Activated CD4-positive, CD25-positive, alpha-beta regulatory T cell treated with anti-CD3 and anti-CD28 coated beads, Interleukin-2, amount 50 U/mL, for 24 hours (primary cell): Measurements from ENCODE around the gene LDLRAD4.

Experiments used
- ATAC-seq, 2 donors: fragments of 150-1000 bp; cut with Tn5 transposase; one replicate each; pipeline ENCODE4 v1.10.0; 2021; ENCODE audit warnings: mild to moderate bottlenecking in 1 of 2, moderate library complexity in 1 of 2

Gene LDLRAD4

DNA sequence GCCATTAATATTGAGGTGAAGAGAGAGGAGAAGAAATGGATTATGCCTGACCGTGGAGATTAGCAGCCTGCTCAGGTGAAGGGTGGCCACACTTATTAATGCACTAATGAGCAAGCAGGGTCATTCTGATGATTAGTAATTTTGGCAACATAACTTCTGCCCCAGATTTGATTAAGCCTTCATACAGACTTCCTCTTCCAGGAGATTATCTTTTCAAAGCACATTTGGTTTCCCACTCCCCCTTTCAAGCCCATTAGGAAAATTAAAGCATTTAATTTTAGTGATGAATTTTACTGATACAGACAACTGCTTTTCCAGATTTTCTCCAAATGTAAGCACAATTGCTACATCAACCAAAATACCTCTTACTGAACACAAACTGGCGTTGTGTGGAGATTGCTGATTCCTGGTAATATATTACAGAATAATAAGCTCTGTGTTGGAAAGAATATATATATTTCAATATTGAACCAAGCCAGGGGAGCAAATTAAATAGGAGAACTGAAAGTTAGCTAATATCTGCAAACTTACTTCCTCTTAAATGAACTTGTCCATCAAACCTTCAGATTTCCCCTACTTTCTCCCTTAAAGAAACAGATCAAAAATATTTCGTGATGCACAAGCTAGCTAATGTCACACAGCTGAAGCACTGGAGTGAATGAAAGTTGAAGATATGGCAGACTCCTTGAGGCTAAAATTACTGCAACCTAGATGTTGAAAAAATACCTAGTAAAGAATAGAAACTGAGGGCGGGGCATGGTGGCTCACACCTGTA lies 367.0 kb downstream of the LDLRAD4 start:
- no peak for ATAC-seq

DNA sequence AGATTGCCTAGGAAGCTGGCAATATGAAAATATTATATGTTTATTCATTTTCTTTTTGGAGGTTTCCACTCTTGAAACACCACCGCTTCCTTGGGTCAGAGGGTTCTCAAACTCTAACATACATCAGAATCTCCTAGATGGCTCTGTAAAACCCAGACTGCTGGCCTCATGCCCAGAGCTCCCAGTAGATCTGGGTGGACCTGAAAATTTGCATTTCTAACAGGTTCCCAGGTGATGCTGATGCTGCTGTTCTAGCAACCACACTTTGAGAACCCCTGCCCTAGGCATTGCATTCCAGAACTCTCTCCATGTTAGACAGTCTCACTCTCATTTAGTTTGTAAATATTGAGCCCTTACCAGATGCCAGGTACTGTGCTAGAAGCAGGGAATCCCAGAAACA lies 368.4 kb downstream of the LDLRAD4 start:
- ATAC-seq: no peak

DNA sequence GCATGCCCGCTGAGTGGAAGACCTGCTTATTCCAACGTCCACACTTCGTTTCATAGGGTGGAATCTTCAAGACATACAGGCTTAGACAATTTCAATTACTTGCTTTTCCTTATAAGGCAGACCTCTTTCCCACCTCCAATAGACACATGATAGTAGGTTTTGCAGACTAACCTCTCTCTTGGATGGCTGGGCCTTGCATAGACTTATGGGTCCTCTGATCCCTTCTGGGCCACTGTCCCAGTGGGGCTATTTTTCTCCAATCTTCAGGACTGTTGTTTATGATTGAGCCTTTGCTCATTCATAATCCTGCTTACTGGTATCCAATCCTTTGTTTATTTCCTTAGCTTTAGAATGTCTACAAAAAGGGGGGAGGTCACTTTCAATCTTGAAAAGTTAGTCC lies 368.9 kb downstream of the LDLRAD4 start:
- ATAC-seq: no peak

DNA sequence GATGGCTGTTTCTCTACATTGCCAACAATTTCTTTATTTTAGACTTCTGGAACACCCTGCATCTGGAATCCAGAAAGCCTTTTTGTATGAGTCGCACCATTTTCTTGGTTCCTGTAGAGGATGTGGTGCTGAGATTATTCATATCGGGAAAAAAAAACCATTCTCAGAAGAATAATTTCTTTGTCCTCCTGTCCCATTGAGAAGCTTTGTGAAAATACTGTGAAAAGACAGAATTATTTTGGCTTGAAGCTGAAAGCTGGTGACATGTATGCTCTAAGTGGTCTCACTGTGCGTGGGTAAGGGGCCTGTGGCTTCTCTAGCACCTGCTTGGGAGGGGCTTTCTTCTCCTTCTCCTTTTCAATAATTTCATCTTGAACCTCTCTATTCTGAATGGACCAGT lies 369.4 kb downstream of the LDLRAD4 start:
- ATAC-seq: no peak

DNA sequence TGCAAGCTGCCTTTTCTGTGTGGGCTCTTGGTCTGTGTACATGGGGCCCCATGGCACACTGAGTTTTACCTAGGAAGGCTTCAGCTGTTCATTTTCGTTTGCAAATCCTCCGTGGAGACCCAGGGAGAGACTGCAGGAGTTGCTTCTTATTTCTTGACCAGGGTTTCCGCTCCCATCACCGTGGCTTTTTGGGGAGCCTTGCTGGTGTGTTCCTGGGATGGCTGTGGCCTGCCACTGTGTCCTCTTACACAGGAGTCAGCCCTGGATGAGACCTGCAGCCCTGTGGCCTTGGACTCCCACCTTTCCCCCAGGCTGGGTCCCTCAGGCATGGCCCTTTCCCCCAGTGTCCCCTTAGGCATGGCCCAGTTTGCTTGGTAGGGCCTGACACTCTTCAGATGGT lies 370.8 kb downstream of the LDLRAD4 start:
- no peak for ATAC-seq

DNA sequence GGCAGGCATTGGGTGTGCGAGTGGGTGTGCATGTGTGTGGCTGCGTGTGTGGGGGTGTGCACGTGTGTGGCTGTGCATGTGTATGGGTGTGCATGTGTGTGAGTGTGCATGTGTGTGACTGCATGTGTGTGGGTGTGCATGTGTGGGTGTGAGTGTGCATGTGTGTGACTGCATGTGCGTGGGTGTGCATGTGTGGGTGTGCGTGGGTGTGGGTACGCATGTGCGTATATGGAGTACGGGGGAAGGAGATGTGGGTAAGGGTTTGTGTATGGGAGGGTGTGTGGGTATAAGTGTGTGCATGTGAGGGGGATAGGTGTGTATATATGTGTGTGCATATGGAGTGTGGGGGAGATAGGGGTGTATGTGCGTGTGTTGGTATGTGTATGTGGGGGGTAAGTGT lies 371.4 kb downstream of the LDLRAD4 start:
- ATAC-seq: no peak

DNA sequence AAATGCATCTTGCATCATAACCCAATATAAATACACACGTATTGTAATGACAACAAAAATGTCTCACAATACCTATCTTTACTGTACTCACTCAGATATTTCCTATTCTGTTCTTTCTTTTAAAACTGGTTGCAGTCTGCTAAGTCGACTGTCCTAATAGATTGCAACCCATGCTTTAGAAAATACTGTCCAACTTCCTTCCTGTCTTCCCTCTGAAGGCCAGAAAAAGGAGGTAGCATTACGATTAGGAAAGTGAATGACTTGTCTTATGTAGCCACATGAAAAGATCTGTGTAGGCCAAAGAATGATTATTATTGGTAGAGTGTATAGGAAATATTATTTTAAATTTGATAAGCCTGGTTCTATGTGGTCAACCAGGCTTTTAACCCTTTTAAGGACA lies 373.7 kb downstream of the LDLRAD4 start:
- ATAC-seq: no peak

DNA sequence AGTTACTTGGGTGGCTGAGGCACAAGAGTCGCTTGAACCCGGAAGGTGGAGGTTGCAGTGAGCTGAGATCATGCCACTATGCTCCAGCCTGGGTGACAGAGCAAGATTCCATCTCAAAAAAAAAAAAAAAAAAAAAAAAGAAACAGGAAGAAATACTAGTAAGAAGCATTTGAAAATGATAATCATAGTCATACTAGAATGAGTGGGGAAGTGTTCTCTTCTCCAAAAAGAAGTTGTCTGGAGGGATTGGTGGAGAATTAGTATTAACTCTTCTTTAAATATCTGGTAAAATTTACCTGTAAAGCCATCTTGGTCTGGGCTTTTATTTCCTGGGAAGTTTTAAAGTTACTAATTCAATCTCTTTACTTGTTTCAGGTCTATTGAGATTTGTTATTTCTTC lies 376.0 kb downstream of the LDLRAD4 start:
- no peak for ATAC-seq

DNA sequence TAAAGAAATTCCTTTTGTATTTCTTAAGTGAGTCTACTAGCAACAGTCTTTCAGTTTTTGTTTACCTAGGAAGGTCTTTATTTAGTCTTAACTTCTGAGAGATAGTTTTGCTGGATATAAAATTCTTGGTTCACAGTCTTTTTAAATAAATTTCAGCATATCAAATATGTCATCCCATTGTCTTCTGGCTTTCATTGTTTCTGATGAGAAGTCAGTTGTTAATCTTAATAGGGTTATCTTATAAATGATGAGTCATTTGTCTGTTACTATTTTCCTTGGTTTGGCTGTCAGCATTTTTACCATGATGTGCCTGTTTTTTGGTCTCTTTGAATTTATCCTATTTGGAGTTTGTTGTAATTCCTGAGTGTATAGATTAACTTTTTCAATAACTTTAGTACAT lies 378.5 kb downstream of the LDLRAD4 start:
- no peak for ATAC-seq

DNA sequence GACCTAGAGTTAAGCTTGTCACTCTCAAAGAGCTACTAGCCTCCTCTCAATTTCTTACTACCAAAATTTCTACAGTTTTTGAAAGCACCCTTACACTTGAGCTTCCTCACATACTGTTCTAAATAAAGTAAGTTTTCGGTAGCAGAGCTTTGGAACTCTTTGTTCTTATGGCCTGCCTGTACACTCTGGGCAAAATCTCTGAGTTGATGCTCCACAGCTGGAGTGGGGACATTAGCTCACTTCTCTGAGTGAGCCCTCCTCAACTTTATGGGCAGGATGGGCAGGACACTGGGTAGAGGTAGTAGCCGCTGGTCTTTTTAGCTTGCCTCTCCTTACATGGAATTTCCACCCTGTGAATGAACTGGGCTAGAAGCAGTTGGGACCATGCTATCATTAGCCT lies 380.0 kb downstream of the LDLRAD4 start:
- ATAC-seq: no peak

DNA sequence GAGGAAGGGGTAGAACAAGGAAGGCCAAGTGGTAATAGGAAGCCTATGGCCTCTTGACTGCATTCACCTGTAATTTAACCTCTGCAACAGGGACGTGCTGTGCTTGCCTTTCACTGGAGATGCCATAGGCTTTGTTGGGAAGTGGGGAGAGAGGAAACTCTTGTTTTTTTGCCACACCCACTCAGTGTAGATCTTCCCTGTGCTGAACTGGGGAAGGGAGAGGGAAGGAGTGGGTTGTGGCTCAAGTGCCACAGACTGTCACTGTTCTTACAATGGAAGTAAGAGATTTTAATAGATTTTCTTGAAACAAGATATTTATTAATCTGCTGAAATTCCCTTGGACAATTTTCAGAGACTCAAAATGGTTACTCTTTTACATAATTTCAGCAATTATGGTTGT lies 380.5 kb downstream of the LDLRAD4 start:
- ATAC-seq: no peak

DNA sequence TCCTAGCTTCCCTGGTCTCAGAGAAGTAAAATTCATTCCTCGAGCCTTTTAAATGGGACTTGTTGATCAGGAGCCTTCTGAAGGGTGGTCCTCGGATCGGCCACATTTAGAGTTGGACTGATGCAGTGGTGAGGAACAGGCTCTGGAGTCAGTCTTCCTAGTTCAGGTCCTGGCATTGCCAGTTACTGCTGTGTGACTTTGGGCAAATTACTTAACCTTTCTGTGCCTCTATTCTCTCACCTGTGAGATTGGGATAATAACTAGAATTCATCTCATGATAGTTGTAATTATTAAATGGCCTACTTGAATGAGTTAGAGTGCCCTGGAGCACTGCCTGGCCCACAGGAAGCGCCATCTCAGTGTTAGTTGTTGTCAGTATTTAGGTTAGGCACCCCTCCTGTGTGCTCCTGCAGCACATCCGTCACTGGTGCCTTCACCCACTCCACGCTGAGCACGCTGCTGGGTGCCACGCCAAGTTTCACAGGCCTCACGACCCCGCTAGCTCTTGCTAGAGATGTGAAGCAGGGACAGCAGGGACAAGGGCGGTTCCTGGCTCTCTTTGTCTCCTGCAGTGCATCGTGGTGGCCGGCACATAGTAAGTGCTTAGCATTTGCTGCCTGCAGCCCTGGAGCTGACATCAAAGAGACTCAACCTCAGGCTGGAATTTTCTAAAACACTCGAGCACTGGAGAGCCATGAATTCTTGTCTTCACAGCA lies 384.9 kb downstream of the LDLRAD4 start:
- ATAC-seq: no peak

DNA sequence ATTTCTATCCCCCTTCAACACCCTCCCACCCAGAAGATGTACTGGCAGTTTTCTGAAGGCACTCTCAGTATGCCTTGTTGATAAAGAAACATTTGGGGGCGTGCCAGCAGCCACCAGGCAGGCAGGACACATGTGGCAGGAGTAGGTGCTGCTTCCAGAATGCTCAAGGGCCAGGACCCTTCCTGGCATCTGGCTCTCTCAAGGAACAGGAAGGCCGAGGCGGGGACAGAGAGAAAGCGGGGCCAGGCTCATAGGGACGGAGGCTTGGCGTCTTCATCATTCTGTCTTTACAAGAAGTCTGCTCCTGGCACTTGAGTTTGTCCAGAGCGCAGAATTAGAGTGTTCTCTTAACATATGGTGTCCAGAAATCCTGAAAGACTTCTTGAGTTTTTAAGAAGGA lies 386.2 kb downstream of the LDLRAD4 start:
- ATAC-seq: no peak

DNA sequence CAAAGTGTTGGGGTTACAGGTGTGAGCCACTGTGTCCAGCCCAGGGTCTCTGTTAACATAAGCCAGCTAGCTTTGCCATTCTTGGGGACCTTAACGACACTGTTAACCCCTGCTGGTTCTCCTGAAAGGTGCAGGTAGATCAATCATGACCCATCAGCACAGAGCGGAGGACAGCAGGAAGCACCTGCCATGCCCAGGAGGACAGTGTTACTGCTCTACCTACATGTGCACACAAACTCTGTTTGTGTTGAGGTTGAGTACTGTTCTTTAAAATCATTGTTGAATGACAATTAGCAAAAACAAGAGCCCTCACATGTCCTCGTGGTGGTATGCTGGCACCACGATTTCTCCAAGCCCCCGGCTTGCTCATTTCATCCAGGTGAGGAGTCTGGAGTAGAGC lies 386.9 kb downstream of the LDLRAD4 start:
- no peak for ATAC-seq

DNA sequence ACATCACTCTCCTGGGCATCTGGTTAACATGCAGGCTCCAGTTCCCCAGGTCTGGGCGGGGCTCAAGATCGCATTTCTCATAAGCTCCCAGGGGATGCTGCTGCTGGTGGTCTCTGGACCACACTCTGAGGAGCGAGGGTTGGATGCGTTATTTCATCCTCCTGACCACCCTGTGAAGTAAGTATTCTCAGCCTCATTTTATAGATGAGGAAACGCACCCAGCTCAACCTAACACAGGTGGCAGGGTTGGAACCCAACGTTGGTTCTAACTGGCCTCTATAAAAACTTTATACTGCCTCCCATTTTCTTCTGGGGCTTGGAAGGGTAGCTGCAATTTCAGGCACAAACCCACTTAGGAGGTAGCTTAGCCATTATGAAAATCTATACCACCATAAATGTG lies 387.3 kb downstream of the LDLRAD4 start:
- ATAC-seq: no peak

DNA sequence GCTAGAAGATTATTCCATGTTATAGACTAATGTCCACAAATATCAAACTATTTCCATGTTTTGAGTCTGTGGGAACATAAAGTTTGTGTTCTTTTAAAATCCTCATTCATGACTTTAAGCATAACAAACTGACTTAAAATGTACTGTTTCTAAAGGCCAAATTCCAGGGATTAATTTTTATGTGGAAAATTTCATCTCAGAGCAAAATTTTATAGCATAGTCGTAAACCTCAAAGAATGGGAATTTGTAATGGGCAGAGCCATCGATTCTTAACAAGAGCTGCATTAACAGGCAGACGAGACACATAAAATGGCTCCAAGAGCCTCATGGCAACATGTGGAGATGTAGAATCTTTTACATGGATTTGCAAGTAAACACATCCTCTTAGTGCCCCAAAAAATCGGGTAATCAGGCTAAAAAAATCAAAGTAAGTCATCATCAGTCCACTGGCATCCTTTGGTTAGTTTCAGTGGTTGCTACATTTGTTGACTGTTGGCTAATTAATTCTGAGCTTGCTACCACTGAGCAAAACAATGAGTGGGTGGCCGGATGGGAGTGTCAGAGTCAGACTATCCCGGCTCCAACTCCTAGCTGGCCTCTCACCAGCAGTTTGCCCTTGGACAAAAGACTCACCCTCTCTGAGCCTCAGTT lies 388.2 kb downstream of the LDLRAD4 start:
- no peak for ATAC-seq

DNA sequence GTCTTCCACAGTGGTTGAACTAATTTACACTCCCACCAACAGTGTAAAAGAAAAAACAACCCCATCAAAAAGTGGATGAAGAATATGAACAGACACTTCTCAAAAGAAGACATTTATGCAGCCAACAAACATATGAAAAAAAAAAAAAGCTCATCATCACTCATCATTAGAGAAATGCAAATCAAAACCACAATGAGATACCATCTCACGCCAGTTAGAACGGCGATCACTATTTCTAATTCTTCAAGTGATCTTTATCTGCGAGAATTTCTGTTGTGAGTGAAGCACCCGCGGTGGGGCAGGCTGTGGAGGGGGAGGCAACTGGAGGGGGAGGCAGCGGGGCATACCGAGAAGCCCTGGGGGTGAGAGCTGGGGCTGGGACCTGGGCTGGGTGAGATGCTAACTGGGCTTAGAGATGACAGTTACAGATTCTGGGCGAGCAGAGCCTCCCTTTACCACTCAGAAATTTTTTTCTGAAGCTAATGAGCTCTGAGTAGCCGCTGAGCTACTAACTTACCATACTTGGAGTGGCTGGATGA lies 389.5 kb downstream of the LDLRAD4 start:
- ATAC-seq: peak; percentile 50 to 60

DNA sequence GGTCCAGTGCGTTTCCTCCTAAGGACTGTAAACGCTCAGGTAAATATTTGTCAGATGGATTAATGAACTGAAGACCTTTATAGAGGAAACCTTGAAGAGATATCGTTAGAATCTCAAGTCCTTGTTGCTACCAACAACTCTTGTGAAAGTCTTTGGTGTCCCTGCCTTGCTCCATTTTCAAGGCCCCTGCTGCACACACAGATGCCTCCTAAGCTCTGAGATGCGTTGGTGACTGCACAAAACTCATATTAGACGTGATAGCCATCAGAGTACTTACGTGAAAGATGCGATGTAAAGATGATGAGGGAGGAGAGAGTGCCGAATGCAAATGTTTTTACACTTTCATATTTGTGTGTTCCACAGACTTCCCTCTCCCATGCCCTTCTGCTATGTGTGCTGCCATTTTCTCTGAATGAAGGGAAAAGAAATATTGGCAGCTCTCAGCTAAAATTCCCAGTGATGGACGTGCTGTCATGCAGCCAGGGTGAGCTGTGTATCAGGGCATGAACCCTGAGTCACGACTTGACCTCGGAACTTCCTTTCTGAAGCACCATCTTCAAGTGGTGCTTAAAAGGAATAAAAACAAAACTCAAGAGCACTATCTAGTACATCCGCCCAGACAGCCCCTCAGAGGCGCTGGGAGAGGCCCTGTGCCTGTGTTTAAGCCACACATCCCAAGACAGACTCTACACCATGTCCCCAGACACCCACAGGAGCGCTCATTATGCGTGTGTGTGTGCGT lies 390.4 kb downstream of the LDLRAD4 start:
- ATAC-seq: peak; percentile 37 to 39

DNA sequence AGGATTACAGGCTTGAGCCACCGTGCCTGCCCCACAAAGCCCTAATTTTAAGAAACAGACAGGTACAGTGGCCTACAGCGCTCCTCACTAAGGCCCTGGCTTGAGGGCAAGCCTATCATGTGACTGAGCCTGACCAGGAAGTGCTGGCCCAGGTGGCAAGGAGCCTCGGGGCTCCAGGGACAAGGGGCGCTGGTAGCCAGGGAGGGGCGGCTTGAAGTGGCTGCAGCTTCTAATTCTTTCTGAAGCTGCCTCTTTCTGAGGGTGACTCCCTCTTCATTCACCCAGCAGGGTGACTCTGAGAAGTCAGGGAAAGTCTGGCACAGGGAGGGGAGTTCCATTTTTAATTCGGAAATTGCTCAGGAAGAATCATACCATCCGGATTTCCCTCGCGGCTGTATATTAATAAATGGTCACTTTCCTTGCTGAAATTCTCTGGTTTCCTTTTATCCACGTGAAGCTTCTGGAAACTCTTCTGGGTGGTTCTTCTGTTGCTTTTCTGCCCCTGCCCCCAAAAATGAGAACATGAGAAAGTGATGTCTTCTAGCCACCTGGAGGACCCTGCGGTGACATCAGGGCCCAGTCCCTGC lies 392.1 kb downstream of the LDLRAD4 start:
- ATAC-seq: no peak

DNA sequence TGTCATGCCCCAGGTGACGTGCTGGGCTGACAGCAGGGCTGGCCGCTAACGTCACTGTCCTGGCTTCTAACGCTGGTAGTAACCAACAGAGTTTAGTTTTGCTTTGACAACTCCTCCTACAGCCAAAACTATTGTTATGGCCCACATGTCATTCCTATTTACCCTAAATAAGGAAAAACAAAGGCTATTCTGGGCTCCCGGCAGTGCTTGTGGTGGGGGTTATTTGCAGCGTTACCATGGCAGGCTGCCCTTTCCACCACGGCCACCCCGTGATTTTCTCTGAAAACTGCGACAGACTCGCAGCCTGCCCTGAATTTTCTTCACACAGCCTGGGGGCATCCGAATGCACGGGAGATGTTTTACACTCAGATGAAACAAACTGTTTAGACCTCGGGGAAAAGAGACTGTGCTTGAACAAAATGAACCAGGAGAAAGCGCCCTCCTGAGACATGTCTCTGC lies 392.6 kb downstream of the LDLRAD4 start:
- no peak for ATAC-seq

DNA sequence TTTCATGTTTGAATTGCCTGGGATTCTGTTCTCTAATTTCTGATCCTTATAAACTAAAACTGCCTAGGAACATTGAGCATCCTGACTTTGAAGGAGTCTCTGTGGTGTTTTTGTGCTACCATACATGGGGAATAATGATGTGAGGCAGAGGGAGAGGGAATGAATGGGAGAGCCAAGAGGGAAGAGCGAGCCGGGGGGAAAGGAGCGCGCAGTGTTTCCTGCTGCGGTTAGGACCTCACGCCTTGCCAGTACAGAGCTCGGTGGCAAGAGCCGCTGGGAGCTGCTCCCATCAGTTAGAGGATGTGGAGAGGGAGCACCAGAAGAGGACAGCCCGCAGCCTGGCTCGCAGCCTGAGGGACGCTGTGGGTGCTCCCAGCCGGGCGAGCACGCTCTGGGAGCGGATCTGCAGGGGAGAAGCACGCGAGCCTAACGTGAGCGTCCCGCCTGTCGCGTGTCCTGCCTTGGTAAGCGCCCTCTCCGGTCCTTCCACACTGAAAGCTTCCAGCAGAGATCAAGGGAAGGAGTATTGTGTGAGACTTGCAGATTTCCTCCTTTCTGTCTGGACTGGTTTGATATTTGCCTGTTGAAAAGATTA lies 393.1 kb downstream of the LDLRAD4 start:
- ATAC-seq: no peak
